HepG2 (cell line): ENCODE data around the gene KLHL21. TPM values are rescaled to one million over a fixed set of nuclear protein-coding genes. Genes with fewer than 3 reads are reported as not detected.
A peak's percentile ranks its signal among the peaks of the same experiment; 100 is the strongest.

Source experiments
- ATRX ChIP-seq: sonication (generic); formaldehyde crosslinking; IDR thresholded peaks from 2 replicates; pipeline ENCODE4 v1.4.0; 2020; ENCODE audit warnings: missing genetic modification reagents, borderline replicate concordance
- CHD2 ChIP-seq: IDR thresholded peaks from 2 replicates; pipeline ENCODE4 v1.6.1; 2011; ENCODE audit warnings: low read depth, low read length, improper control_type of control experiment
- FOXP1 ChIP-seq, 2 experiments: fragments of 450-650 bp in 1 of 2; IDR thresholded peaks; 2 replicates each; pipeline ENCODE4 v1.6.1; 2017 to 2018; ENCODE audit warnings: antibody characterized with exemption in 1 of 2
- GATAD1 ChIP-seq: IDR thresholded peaks from 2 replicates; pipeline ENCODE4 v1.6.1; 2016; ENCODE audit warnings: missing genetic modification reagents, missing compliant biosample characterization
- KLF12 ChIP-seq: sonication (generic); formaldehyde crosslinking; IDR thresholded peaks from 2 replicates; pipeline ENCODE4 v1.4.0; 2020; ENCODE audit warnings: missing genetic modification reagents, borderline replicate concordance
- KMT2A ChIP-seq: sonication (generic); formaldehyde crosslinking; IDR thresholded peaks from 2 replicates; pipeline ENCODE4 v1.4.0; 2020; ENCODE audit warnings: missing genetic modification reagents
- NRL ChIP-seq: sonication (generic); formaldehyde crosslinking; IDR thresholded peaks from 2 replicates; pipeline ENCODE4 v1.5.0; 2020; ENCODE audit warnings: missing genetic modification reagents, mild to moderate bottlenecking, moderate library complexity, borderline replicate concordance
- TEAD2 ChIP-seq: sonication (generic); formaldehyde crosslinking; IDR thresholded peaks from 2 replicates; pipeline ENCODE4 v1.9.0; 2021; ENCODE audit warnings: missing genetic modification reagents
- ZNF256 ChIP-seq: sonication (generic); formaldehyde crosslinking; conservative IDR thresholded peaks from 2 replicates; pipeline ENCODE4 v1.4.0; 2020; ENCODE audit warnings: missing genetic modification reagents
- ZNF720 ChIP-seq: sonication (generic); formaldehyde crosslinking; IDR thresholded peaks from 2 replicates; pipeline ENCODE4 v1.4.0; 2020; ENCODE audit warnings: missing genetic modification reagents
- ZNF747 ChIP-seq: sonication (generic); formaldehyde crosslinking; IDR thresholded peaks from 2 replicates; pipeline ENCODE4 v1.8.1; 2023; ENCODE audit warnings: missing genetic modification reagents, mild to moderate bottlenecking, borderline replicate concordance
- ZSCAN20 ChIP-seq: sonication (generic); formaldehyde crosslinking; IDR thresholded peaks from 2 replicates; pipeline ENCODE4 v1.4.0; 2020; ENCODE audit warnings: missing genetic modification reagents, mild to moderate bottlenecking, borderline replicate concordance
- polyA plus RNA-seq, 8 experiments: library from polyadenylated mRNA; depleted of rRNA in 3 of 8; stranded (reverse) in 7 of 8; unstranded in 1 of 8; fragments of >200 nt; fragmentation: Illumina TruSeq in 4 of 8; extraction: Trizol in 4 of 8; gene quantifications; 2 replicates each; pipeline versions ENCODE4 v1.2.1 to v1.2.3, GENCODE V29; 2011 to 2016; ENCODE audit warnings: low read depth in 4 of 8, missing spikeins in 1 of 8, mixed read lengths in 1 of 8; ENCODE audit not compliant: insufficient read depth in 1 of 8
- total RNA-seq, 5 experiments: library from RNA; depleted of rRNA; stranded (reverse); fragments of >200 nt; fragmentation: Illumina TruSeq; extraction: Trizol; gene quantifications; 2 replicates each; pipeline ENCODE4 v1.2.3, GENCODE V29; 2016; ENCODE audit warnings: low read depth in 1 of 5
- TF ChIP-seq, protein P1 (sequence below): sonication (generic); formaldehyde crosslinking; IDR thresholded peaks from 2 replicates; pipeline ENCODE4 v1.8.0; 2022; ENCODE audit warnings: low read depth, missing genetic modification reagents
- TF ChIP-seq, protein P2 (sequence below): sonication (generic); formaldehyde crosslinking; IDR thresholded peaks from 2 replicates; pipeline ENCODE4 v1.4.0; 2020; ENCODE audit warnings: missing genetic modification reagents, mild to moderate bottlenecking, borderline replicate concordance
- TF ChIP-seq, protein P3 (sequence below): sonication (generic); formaldehyde crosslinking; IDR thresholded peaks from 2 replicates; pipeline ENCODE4 v1.4.0; 2020; ENCODE audit warnings: missing genetic modification reagents, borderline replicate concordance
- TF ChIP-seq, protein P4 (sequence below): sonication (generic); formaldehyde crosslinking; IDR thresholded peaks from 2 replicates; pipeline ENCODE4 v1.8.0; 2022; ENCODE audit warnings: mild to moderate bottlenecking, missing genetic modification reagents, moderate library complexity

KLHL21 gene
- total and polyA plus RNA-seq, 2 of the 13 experiments (the other 11 are each of a cell fraction or from before 2014, with no cell fraction given), result 14.8 to 25.0 TPM

DNA sequence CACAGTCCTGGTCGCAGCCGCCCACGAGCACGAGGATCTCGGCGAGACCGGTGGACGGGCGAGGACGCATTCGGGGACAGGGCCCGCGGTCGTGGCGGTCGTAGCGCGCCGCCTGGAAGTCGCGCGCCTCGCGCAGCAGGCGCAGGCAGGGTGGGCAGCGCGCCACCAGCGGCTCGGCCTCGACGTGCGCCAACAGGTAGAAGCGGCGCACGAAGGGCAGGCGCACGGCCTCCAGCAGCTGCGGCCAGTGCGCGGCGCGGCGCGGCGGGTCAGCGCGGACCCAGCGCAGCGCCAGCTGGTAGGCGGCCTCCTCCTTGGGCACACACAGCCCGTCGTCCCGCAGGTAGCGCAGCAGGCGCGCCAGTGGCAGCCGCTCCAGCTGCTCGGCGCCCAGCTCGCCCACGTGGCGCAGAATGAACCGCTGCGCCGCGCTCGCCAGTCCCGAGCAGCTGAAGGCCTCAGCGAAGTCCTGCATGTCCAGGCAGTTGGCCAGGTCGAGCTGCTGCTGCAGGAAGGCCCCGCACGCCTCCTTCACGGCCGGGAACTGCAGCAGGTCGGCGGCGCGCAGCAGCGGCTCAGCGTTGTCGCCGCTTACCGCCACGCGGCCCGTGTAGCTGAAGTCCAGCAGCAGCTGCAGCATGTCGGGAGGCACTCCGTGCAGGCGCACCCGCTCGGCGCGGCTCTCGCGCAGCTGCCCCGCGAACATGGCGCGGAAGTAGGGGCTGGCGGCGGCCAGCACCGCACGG lies 573 bp downstream of the KLHL21 start (continued):
- TF ChIP-seq, protein P1, sequence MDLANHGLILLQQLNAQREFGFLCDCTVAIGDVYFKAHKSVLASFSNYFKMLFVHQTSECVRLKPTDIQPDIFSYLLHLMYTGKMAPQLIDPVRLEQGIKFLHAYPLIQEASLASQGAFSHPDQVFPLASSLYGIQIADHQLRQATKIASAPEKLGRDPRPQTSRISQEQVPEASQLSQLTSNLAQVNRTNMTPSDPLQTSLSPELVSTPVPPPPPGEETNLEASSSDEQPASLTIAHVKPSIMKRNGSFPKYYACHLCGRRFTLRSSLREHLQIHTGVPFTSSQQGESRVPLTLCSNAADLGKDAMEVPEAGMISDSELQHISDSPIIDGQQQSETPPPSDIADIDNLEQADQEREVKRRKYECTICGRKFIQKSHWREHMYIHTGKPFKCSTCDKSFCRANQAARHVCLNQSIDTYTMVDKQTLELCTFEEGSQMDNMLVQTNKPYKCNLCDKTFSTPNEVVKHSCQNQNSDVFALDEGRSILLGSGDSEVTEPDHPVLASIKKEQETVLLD, result no peak; the same call in none of the 2 replicates
- TF ChIP-seq ZNF720 (CRISPR knock-in tag) (no peak; the same call in 1 of the 2 replicates), NRL (CRISPR knock-in tag) (peak; percentile 19; the same call in 1 of the 2 replicates), ATRX (CRISPR knock-in tag) (no peak), ZSCAN20 (CRISPR knock-in tag) (peak; percentile 41; the same call in 1 of the 2 replicates), FOXP1 (IDR thresholded peaks at IDR 0.05) (no peak), FOXP1 (CRISPR knock-in tag; IDR thresholded peaks at IDR 0.05) (no peak), ZNF256 (CRISPR knock-in tag) (peak; percentile 79; the same call in 1 of the 2 replicates), GATAD1 (CRISPR knock-in tag) (no peak), CHD2 (no peak), TEAD2 (peak; percentile 51), KLF12 (CRISPR knock-in tag) (peak; percentile 9), ZNF747 (no peak), KMT2A (CRISPR knock-in tag) (peak; percentile 19; the same call in 1 of the 2 replicates)
- TF ChIP-seq, protein P2, sequence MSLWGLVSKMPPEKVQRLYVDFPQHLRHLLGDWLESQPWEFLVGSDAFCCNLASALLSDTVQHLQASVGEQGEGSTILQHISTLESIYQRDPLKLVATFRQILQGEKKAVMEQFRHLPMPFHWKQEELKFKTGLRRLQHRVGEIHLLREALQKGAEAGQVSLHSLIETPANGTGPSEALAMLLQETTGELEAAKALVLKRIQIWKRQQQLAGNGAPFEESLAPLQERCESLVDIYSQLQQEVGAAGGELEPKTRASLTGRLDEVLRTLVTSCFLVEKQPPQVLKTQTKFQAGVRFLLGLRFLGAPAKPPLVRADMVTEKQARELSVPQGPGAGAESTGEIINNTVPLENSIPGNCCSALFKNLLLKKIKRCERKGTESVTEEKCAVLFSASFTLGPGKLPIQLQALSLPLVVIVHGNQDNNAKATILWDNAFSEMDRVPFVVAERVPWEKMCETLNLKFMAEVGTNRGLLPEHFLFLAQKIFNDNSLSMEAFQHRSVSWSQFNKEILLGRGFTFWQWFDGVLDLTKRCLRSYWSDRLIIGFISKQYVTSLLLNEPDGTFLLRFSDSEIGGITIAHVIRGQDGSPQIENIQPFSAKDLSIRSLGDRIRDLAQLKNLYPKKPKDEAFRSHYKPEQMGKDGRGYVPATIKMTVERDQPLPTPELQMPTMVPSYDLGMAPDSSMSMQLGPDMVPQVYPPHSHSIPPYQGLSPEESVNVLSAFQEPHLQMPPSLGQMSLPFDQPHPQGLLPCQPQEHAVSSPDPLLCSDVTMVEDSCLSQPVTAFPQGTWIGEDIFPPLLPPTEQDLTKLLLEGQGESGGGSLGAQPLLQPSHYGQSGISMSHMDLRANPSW (CRISPR knock-in tag), result no peak
- TF ChIP-seq, protein P3, sequence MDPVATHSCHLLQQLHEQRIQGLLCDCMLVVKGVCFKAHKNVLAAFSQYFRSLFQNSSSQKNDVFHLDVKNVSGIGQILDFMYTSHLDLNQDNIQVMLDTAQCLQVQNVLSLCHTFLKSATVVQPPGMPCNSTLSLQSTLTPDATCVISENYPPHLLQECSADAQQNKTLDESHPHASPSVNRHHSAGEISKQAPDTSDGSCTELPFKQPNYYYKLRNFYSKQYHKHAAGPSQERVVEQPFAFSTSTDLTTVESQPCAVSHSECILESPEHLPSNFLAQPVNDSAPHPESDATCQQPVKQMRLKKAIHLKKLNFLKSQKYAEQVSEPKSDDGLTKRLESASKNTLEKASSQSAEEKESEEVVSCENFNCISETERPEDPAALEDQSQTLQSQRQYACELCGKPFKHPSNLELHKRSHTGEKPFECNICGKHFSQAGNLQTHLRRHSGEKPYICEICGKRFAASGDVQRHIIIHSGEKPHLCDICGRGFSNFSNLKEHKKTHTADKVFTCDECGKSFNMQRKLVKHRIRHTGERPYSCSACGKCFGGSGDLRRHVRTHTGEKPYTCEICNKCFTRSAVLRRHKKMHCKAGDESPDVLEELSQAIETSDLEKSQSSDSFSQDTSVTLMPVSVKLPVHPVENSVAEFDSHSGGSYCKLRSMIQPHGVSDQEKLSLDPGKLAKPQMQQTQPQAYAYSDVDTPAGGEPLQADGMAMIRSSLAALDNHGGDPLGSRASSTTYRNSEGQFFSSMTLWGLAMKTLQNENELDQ (CRISPR knock-in tag), result no peak
- TF ChIP-seq, protein P4, sequence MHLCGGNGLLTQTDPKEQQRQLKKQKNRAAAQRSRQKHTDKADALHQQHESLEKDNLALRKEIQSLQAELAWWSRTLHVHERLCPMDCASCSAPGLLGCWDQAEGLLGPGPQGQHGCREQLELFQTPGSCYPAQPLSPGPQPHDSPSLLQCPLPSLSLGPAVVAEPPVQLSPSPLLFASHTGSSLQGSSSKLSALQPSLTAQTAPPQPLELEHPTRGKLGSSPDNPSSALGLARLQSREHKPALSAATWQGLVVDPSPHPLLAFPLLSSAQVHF (CRISPR knock-in tag), result no peak
